Heart right ventricle (tissue), 16 donors: ENCODE results near the gene MYO3B. TPM values are rescaled to one million over a fixed set of nuclear protein-coding genes. Genes with fewer than 3 reads are reported as not detected.

Experiments used
- ATAC-seq, 8 donors: fragments of 200-7000 bp; cut with Tn5 transposase; one replicate each; pipeline ENCODE4 v1.9.1; 2020; ENCODE audit warnings: mild to moderate bottlenecking in 8 of 8, moderate library complexity in 8 of 8, moderate number of reproducible peaks in 1 of 8
- DNase-seq, 2 donors: peaks; one replicate each; pipeline ENCODE4 v3.0.0-alpha.2; 2020
- H3K27ac ChIP-seq, 10 donors: fragments of 200-600 bp; sonication (generic) in 2 of 10; one replicate each; pipeline versions ENCODE4 v1.5.0 to v1.8.0; 2020 to 2022; ENCODE audit warnings: mild to moderate bottlenecking in 3 of 10
- H3K27me3 ChIP-seq, 7 donors: fragments of 200-600 bp; one replicate each; pipeline ENCODE4 v1.8.0; 2021 to 2022; ENCODE audit warnings: mild to moderate bottlenecking in 2 of 7
- H3K36me3 ChIP-seq, 9 donors: fragments of 200-600 bp; sonication (generic) in 1 of 9; one replicate each; pipeline versions ENCODE4 v1.5.0 to v1.8.0; 2020 to 2022; ENCODE audit warnings: mild to moderate bottlenecking in 2 of 9
- H3K4me1 ChIP-seq, 9 donors: fragments of 200-600 bp; sonication (generic) in 1 of 9; one replicate each; pipeline versions ENCODE4 v1.5.0 to v1.8.0; 2020 to 2022; ENCODE audit warnings: mild to moderate bottlenecking in 4 of 9
- H3K4me3 ChIP-seq, 10 donors: fragments of 200-600 bp; sonication (generic) in 2 of 10; one replicate each; pipeline versions ENCODE4 v1.5.0 to v1.8.0; 2020 to 2022; ENCODE audit warnings: mild to moderate bottlenecking in 7 of 10, moderate library complexity in 2 of 10
- H3K9me3 ChIP-seq, 11 donors: fragments of 200-600 bp in 10 of 11; sonication (generic) in 2 of 11; one replicate each; pipeline versions ENCODE4 v1.5.0 to v1.8.0; 2013 to 2022; ENCODE audit warnings: mild to moderate bottlenecking in 2 of 11, control low read depth in 1 of 11, moderate library complexity in 1 of 11
- CTCF ChIP-seq, 9 donors: fragments of 200-600 bp; sonication (generic) in 2 of 9; IDR thresholded peaks; one replicate each; pipeline versions ENCODE4 v1.5.0 to v1.8.0; 2021 to 2022; ENCODE audit warnings: antibody characterized with exemption in 9 of 9, mild to moderate bottlenecking in 5 of 9, moderate library complexity in 1 of 9
- WGBS, 2 donors: extraction: QIAGEN DNeasy Blood & Tissue Kit; methylation state at CpG; one replicate each; pipeline ENCODE4 v1.1.7; 2013; ENCODE audit warnings: inconsistent platforms in 1 of 2; 5-methylcytosine and 5-hydroxymethylcytosine counted together
- intact Hi-C, 10 donors: fragments of 100-400 bp; cut with DNase I; formaldehyde crosslinking; loops; one replicate each; pipeline versions ENCODE4 v1.11.1 to v1.14.2; 2022
- polyA plus RNA-seq, 2 donors: library from polyadenylated mRNA; stranded (reverse); fragments of 200-250 nt; gene quantifications; one replicate each; pipeline ENCODE4 v1.2.3, GENCODE V29; 2013
- total RNA-seq, 10 donors: library from RNA; stranded (reverse); fragmentation: NEBNext Ultra II Directional in 3 of 10; extraction: Animal tissue kit (Norgen Biotek cat#: 25700) in 3 of 10; gene quantifications; one replicate each; pipeline versions ENCODE4 v1.2.1 to v1.2.4, GENCODE V29; 2021 to 2023
- donor health status: Arrhythmogenic right ventricular cardiomyopathy.
- donor health status: ischemic (EF 13 %, LVEDD 7.1; RV severe dilation, severe dysfunction).
- donor health status: healthy with polysubstance abuse.
- donor health status: DM: no; HTN: yes; CAD: no.
- donor health status: DM: no; HTN: no; CAD: no.
- donor health status: ischemic (EF 25% LVEDD 6.9; RV normal size, moderate dysfunction).
- donor health status: ischemic (EF 25% LVEDD 5.7; RV mildly dilated, moderate dysfunction).
- donor health status: healthy.
- donor health status: DM: yes; HTN: yes; CAD: no.
- donor health status: Ischemic cardiomyopathy.
- donor health status: ischemic (EF 35%, LVEDD 5.7; RV mildly dilated, moderate dysfunction).
- donor health status: nonischemic (EF 11% LVEDD 7.7; RV severe dilation, severe dysfunction).
- donor health status: DM: yes; HTN: yes; CAD: no.
- donor health status: PGD.
- donor health status: ischemic (EF 29% LVEDD 5.4; RV normal size, mild dysfunction).
- donor health status: nonischemic (EF 23%, LVEDD 6.1; RV moderate dilation, normal function).

Gene MYO3B
- total and polyA plus RNA-seq, 12 donors = 0.05 to 0.21 (median 0.09) TPM; not detected in 8

- H3K27ac ChIP-seq = no peak overlapping the region
- TF ChIP-seq CTCF (IDR thresholded peaks at IDR 0.05) = no peak
- peaks cover 3 to 25% (median 13%) of the 10 kb centered on the region in 9 donors for H3K4me1 ChIP-seq
- WGBS, 2 donors = 44 to 61% methylated on average over 5 of the region's 5 CpGs
- no peak overlapping the region for H3K4me3 ChIP-seq
- H3K36me3 ChIP-seq = no peaks in the 10 kb centered on the region
- DNase-seq (peak; percentile 36 to 54), ATAC-seq (peak in 7 of 8 donors; percentile 43 to 93 (median 66))
- intact Hi-C loops = no loop called here
- peaks cover 0 to 4% (median 0%) of the 10 kb centered on the region in 7 donors for H3K27me3 ChIP-seq
- H3K9me3 ChIP-seq = no peaks in the 10 kb centered on the region
Observed at GRCh38 chr2:170525566-170525900, 347.6 kb downstream of the MYO3B start.

GRCh38 chr2:170530284-170530745 is 352.4 kb downstream of the MYO3B start:
- no peaks in the 10 kb centered on the region for H3K36me3 ChIP-seq
- H3K4me3 ChIP-seq = peak overlapping the region in 8 of 10 donors; percentile 3 to 34 (median 30)
- peaks cover 0 to 5% (median 0%) of the 10 kb centered on the region in 7 donors for H3K27me3 ChIP-seq
- WGBS, 2 donors = 6 to 8% methylated on average over 7 of the region's 7 CpGs
- ATAC-seq (peak; percentile 85 to 97 (median 93)), DNase-seq (peak; percentile 73 to 84)
- intact Hi-C loops = no loop called here
- peaks cover 3 to 28% (median 17%) of the 10 kb centered on the region in 9 donors for H3K4me1 ChIP-seq
- H3K9me3 ChIP-seq = no peaks in the 10 kb centered on the region
- peak overlapping the region in 8 of 10 donors; percentile 5 to 65 (median 40) for H3K27ac ChIP-seq
- peak in 1 of 9 donors; percentile 2 for TF ChIP-seq CTCF (IDR thresholded peaks at IDR 0.05)

- H3K27ac ChIP-seq = peak overlapping the region in 5 of 10 donors; percentile 30 to 65 (median 34)
- H3K36me3 ChIP-seq = no peaks in the 10 kb centered on the region
- ATAC-seq = peak in 1 of 8 donors; percentile 20
Observed at GRCh38 chr2:170530803-170531564, 353.0 kb downstream of the MYO3B start.

GRCh38 chr2:170531876-170532275 is 353.9 kb downstream of the MYO3B start:
- H3K9me3 ChIP-seq = no peaks in the 10 kb centered on the region
- 79 to 89% methylated on average over 2 of the region's 2 CpGs for WGBS, 2 donors
- intact Hi-C loops = no loop called here
- no peak for DNase-seq
- H3K27ac ChIP-seq = no peak overlapping the region
- no peak for ATAC-seq
- no peak for TF ChIP-seq CTCF (IDR thresholded peaks at IDR 0.05)
- peaks cover 0 to 22% (median 17%) of the 10 kb centered on the region in 9 donors for H3K4me1 ChIP-seq
- peaks cover 0 to 5% (median 0%) of the 10 kb centered on the region in 7 donors for H3K27me3 ChIP-seq
- H3K36me3 ChIP-seq = no peaks in the 10 kb centered on the region
- no peak overlapping the region for H3K4me3 ChIP-seq

More at GRCh38 chr2:170530803-170531564, 353.0 kb downstream of the MYO3B start:
- Histone ChIP-seq H3K4me3 (peak overlapping the region in 1 of 10 donors; percentile 29), H3K27me3 (peaks cover 0 to 5% (median 0%) of the 10 kb centered on the region in 7 donors), H3K4me1 (peaks cover 0 to 22% (median 17%) of the 10 kb centered on the region in 9 donors), H3K9me3 (no peaks in the 10 kb centered on the region)
- TF ChIP-seq CTCF (IDR thresholded peaks at IDR 0.05) = no peak
- 16 to 40% methylated on average over 2 of the region's 2 CpGs for WGBS, 2 donors
- intact Hi-C loops = no loop called here
- DNase-seq = no peak
